GM12878 (cell line): ENCODE results near the gene AK8. TPM values are rescaled to one million over a fixed set of nuclear protein-coding genes. Genes with fewer than 3 reads are reported as not detected.

Source experiments
- GABPA ChIP-seq: IDR thresholded peaks from 2 replicates; pipeline ENCODE4 v1.6.1; 2014; ENCODE audit warnings: antibody characterized with exemption, low read depth, mild to moderate bottlenecking, inconsistent platforms
- IRF3 ChIP-seq: fragments of 450-650 bp; IDR thresholded peaks from 2 replicates; pipeline ENCODE4 v1.6.1; 2014; ENCODE audit warnings: mild to moderate bottlenecking
- PBX3 ChIP-seq: IDR thresholded peaks from 2 replicates; pipeline ENCODE4 v1.6.1; 2011; ENCODE audit warnings: mild to moderate bottlenecking, low read depth, low read length, moderate library complexity; ENCODE audit not compliant: insufficient replicate concordance
- POLR2AphosphoS5 ChIP-seq: IDR thresholded peaks from 2 replicates; pipeline ENCODE4 v1.6.1; 2011; ENCODE audit warnings: mild to moderate bottlenecking, low read length, inconsistent platforms
- RUNX3 ChIP-seq: IDR thresholded peaks from 2 replicates; pipeline ENCODE4 v1.6.1; 2012; ENCODE audit warnings: low read length, inconsistent platforms
- SIN3A ChIP-seq: IDR thresholded peaks from 2 replicates; pipeline ENCODE4 v1.6.1; 2012; ENCODE audit warnings: low read depth, low read length, improper control_type of control experiment
- SIX5 ChIP-seq: IDR thresholded peaks from 2 replicates; pipeline ENCODE4 v1.6.1; 2011; ENCODE audit warnings: mild to moderate bottlenecking, low read depth, low read length, moderate library complexity; ENCODE audit not compliant: severe bottlenecking
- YY1 ChIP-seq: IDR thresholded peaks from 2 replicates; pipeline ENCODE4 v1.6.1; 2011; ENCODE audit warnings: low read depth, mild to moderate bottlenecking, low read length
- ZBTB33 ChIP-seq: fragments of 450-650 bp; IDR thresholded peaks from 2 replicates; pipeline ENCODE4 v1.6.1; 2017; ENCODE audit warnings: mild to moderate bottlenecking
- ZBTB40 ChIP-seq: fragments of 450-650 bp; IDR thresholded peaks from 2 replicates; pipeline ENCODE4 v1.6.1; 2016; ENCODE audit warnings: mild to moderate bottlenecking, moderate library complexity, borderline replicate concordance
- polyA plus RNA-seq, 11 experiments: library from polyadenylated mRNA; depleted of rRNA in 4 of 11; unstranded in 6 of 11; stranded (reverse) in 5 of 11; fragments of >200 nt; fragmentation: Nextera tagmentation in 4 of 11; fragmentation: Illumina TruSeq in 1 of 11; extraction: Ambion mirVana in 4 of 11; extraction: Trizol in 1 of 11; gene quantifications; 1 replicate in 1 of 11; 2 replicates in 10 of 11; pipeline versions ENCODE4 v1.2.1 to v1.2.3, GENCODE V29; 2011 to 2016; ENCODE audit warnings: inconsistent platforms in 2 of 11, missing spikeins in 2 of 11, low read depth in 1 of 11
- total RNA-seq, 4 experiments: library from RNA; depleted of rRNA in 3 of 4; stranded (reverse); fragments of >200 nt in 3 of 4; fragmentation: Illumina TruSeq in 1 of 4; extraction: Trizol in 1 of 4; gene quantifications; 2 replicates each; pipeline versions ENCODE4 v1.2.1 to v1.2.3, GENCODE V29; 2013 to 2021

The AK8 gene
- total and polyA plus RNA-seq, 10 of the 15 experiments (the other 5 are each of a cell fraction or from before 2014, with no cell fraction given), result 0.03 to 0.12 (median 0.06) TPM; not detected in 5

- TF ChIP-seq YY1 (no peak), ZBTB40 (no peak), POLR2AphosphoS5 (no peak), GABPA (no peak), IRF3 (no peak), SIX5 (no peak), ZBTB33 (no peak), PBX3 (no peak), RUNX3 (no peak), SIN3A (no peak)
Measured at GRCh38 chr9:132756214-132756845, 121.8 kb downstream of the AK8 start (continued).
